Measurements from ENCODE around the gene TSGA10.

The TSGA10 gene

DNA sequence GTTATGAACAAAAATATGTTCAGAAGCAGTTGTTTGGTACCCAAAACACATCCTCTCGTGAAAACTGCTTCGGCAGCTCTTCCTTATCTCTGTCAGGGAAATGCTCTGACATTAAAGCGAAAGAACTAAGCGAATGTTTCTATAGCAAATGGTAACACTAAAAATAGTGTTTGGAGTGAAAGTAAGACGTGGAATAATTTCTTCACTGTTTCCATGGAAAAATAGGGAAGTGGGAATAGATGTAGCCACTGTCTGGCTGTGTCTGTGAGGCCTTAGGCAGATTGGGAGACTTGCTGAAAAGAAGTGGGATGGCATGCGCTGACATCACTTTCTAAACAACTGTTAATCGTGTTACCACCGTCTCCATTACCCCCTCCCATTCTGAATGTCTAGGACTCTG is 207.2 kb downstream of the TSGA10 start:
- no peak for DNase-seq (ENCODE audit: low read depth in 2 of 2)
